HEK293 (cell line): ENCODE measurements around the gene ZCCHC7.

Experiments used
- CTCF ChIA-PET: fragments of 350-600 bp; formaldehyde crosslinking; extraction: SDS; loops from one replicate; lab custom pipeline; 2021; ENCODE audit warnings: antibody characterized with exemption; lab: Yijun Ruan, JAX
- POLR2A ChIA-PET: fragments of 300-600 bp; formaldehyde crosslinking; extraction: SDS; loops from one replicate; lab custom pipeline; 2020; ENCODE audit warnings: antibody characterized with exemption, inconsistent platforms; lab: Yijun Ruan, JAX
- H3K27ac ChIP-seq: fragments of 200-500 bp; sonication (Bioruptor generic); 2 replicates; pipeline ENCODE4 v1.5.1; 2014; ENCODE audit warnings: low read depth, low read length, control low read depth, inconsistent platforms; ENCODE audit errors: extremely low read depth
- H3K36me3 ChIP-seq, 2 experiments: fragments of 200-500 bp in 1 of 2; sonication (Bioruptor generic) in 1 of 2; 1 replicate in 1 of 2; 2 replicates in 1 of 2; pipeline ENCODE4 v1.5.1; 2014 to 2017; ENCODE audit warnings: inconsistent platforms in 2 of 2, low read length in 2 of 2; ENCODE audit not compliant: control insufficient read depth in 2 of 2, insufficient read depth in 1 of 2
- H3K4me1 ChIP-seq: fragments of 200-500 bp; sonication (Bioruptor generic); 2 replicates; pipeline ENCODE4 v1.5.1; 2014; ENCODE audit warnings: mild to moderate bottlenecking, low read length, inconsistent platforms; ENCODE audit not compliant: control insufficient read depth, insufficient read depth
- H3K4me3 ChIP-seq: 2 replicates; pipeline ENCODE4 v1.5.1; 2011; ENCODE audit warnings: low read depth, mild to moderate bottlenecking, control low read depth, low read length, moderate library complexity
- H3K9me3 ChIP-seq: fragments of 200-500 bp; sonication (Bioruptor generic); 2 replicates; pipeline ENCODE4 v1.5.1; 2014; ENCODE audit warnings: low read depth, low read length, inconsistent platforms; ENCODE audit not compliant: control insufficient read depth, insufficient read depth
- BCL11A ChIP-seq: fragments of 450-650 bp; formaldehyde crosslinking; IDR thresholded peaks from 2 replicates; pipeline ENCODE4 v1.5.1; 2016; ENCODE audit warnings: low read depth, missing biosample characterization, missing genetic modification characterization
- CTCF ChIP-seq: fragments of 450-650 bp; formaldehyde crosslinking; IDR thresholded peaks from 2 replicates; pipeline ENCODE4 v1.5.1; 2016; ENCODE audit warnings: missing biosample characterization, missing genetic modification characterization
- HOXD13 ChIP-seq: sonication (generic); formaldehyde crosslinking; IDR thresholded peaks from 2 replicates; pipeline ENCODE4 v1.8.0; 2022; ENCODE audit warnings: missing genetic modification reagents, borderline replicate concordance
- KLF1 ChIP-seq: fragments of 450-650 bp; formaldehyde crosslinking; IDR thresholded peaks from 2 replicates; pipeline ENCODE4 v1.5.1; 2016; ENCODE audit warnings: missing biosample characterization, missing genetic modification characterization
- KLF8 ChIP-seq: fragments of 450-650 bp; formaldehyde crosslinking; IDR thresholded peaks from 2 replicates; pipeline ENCODE4 v1.5.1; 2016; ENCODE audit warnings: missing biosample characterization, missing genetic modification characterization
- MZF1 ChIP-seq: fragments of 450-650 bp; formaldehyde crosslinking; IDR thresholded peaks from 2 replicates; pipeline ENCODE4 v1.5.1; 2017; ENCODE audit warnings: missing biosample characterization, missing genetic modification characterization, borderline replicate concordance
- SETDB1 ChIP-seq: IDR thresholded peaks from one replicate; pipeline ENCODE4 v1.6.1; 2017; ENCODE audit warnings: mild to moderate bottlenecking, low read length, moderate library complexity, mixed read lengths; ENCODE audit not compliant: insufficient read length
- SP3 ChIP-seq: fragments of 450-650 bp; formaldehyde crosslinking; IDR thresholded peaks from 2 replicates; pipeline ENCODE4 v1.5.1; 2016; ENCODE audit warnings: missing biosample characterization, missing genetic modification characterization
- YY1 ChIP-seq: fragments of 450-650 bp; formaldehyde crosslinking; IDR thresholded peaks from 2 replicates; pipeline ENCODE4 v1.5.1; 2018; ENCODE audit warnings: missing biosample characterization, missing genetic modification characterization
- ZNF114 ChIP-seq: fragments of 450-650 bp; formaldehyde crosslinking; IDR thresholded peaks from 2 replicates; pipeline ENCODE4 v1.5.0; 2017; ENCODE audit warnings: missing biosample characterization, missing genetic modification characterization
- ZNF146 ChIP-seq: fragments of 450-650 bp; formaldehyde crosslinking; IDR thresholded peaks from 2 replicates; pipeline ENCODE4 v1.5.1; 2016; ENCODE audit warnings: missing biosample characterization, missing genetic modification characterization
- ZNF423 ChIP-seq: fragments of 450-650 bp; formaldehyde crosslinking; IDR thresholded peaks from 2 replicates; pipeline ENCODE4 v1.5.1; 2016; ENCODE audit warnings: missing biosample characterization, missing genetic modification characterization
- ZNF555 ChIP-seq: fragments of 450-650 bp; formaldehyde crosslinking; conservative IDR thresholded peaks from 2 replicates; pipeline ENCODE4 v1.5.1; 2017; ENCODE audit warnings: missing biosample characterization, mild to moderate bottlenecking, missing genetic modification characterization, inconsistent platforms
- ZNF560 ChIP-seq: fragments of 450-650 bp; formaldehyde crosslinking; IDR thresholded peaks from 2 replicates; pipeline ENCODE4 v1.5.1; 2017; ENCODE audit warnings: missing biosample characterization, missing genetic modification characterization, borderline replicate concordance
- ZNF629 ChIP-seq: fragments of 450-650 bp; formaldehyde crosslinking; IDR thresholded peaks from 2 replicates; pipeline ENCODE4 v1.5.1; 2017; ENCODE audit warnings: missing biosample characterization, missing genetic modification characterization
- ZNF677 ChIP-seq: fragments of 450-650 bp; IDR thresholded peaks from 2 replicates; pipeline ENCODE4 v1.5.0; 2018; ENCODE audit warnings: missing biosample characterization, mild to moderate bottlenecking, missing genetic modification characterization, moderate library complexity
- ZNF692 ChIP-seq: fragments of 450-650 bp; formaldehyde crosslinking; IDR thresholded peaks from 2 replicates; pipeline ENCODE4 v1.5.1; 2016; ENCODE audit warnings: missing biosample characterization, missing genetic modification characterization
- ZSCAN5A ChIP-seq: fragments of 450-650 bp; formaldehyde crosslinking; IDR thresholded peaks from 2 replicates; pipeline ENCODE4 v1.5.1; 2016; ENCODE audit warnings: missing biosample characterization, missing genetic modification characterization
- TF ChIP-seq, protein P1 (sequence below): IDR thresholded peaks from 2 replicates; pipeline ENCODE4 v1.6.1; 2011; ENCODE audit warnings: mild to moderate bottlenecking, low read depth, low read length, borderline replicate concordance
- TF ChIP-seq, protein P2 (sequence below): fragments of 450-650 bp; formaldehyde crosslinking; IDR thresholded peaks from 2 replicates; pipeline ENCODE4 v1.5.1; 2016; ENCODE audit warnings: missing biosample characterization, missing genetic modification characterization

Gene ZCCHC7

DNA sequence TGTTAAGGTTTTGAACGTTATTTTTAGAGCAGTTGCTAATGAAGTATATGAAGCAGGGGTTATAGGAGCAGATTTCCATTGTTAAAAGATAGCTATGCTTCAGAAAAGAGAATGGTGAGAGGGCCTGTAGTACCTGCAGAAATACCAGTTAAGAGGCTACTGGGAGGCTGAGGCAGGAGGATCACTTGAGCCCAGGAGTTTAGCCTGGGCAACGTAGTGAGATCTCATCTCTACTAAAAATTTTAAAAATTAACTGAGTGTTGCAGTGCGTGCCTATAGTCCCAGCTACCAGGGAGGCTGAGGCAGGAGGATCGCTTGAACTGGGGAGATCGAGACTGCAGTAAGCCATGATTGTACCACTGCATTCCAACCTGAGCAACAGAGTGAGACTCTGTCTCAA is 148.8 kb downstream of the ZCCHC7 start:
- Histone ChIP-seq H3K4me3 (no peak overlapping the region), H3K9me3 (no peaks in the 10 kb centered on the region), H3K27ac (no peak overlapping the region), H3K4me1 (peaks cover 2% of the 10 kb centered on the region; the same call in 1 of the 2 replicates), H3K36me3 (no peaks in the 10 kb centered on the region)
- CTCF ChIA-PET: no interaction called here
- POLR2A ChIA-PET: no interaction called here
- no peak for TF ChIP-seq KLF8 (tag by site-specific recombination)
- no peak for TF ChIP-seq ZNF114 (tag by site-specific recombination)
- no peak for TF ChIP-seq YY1

- CTCF ChIA-PET: no interaction called here
- no peak overlapping the region for H3K4me3 ChIP-seq
- TF ChIP-seq SETDB1: no peak
- no peak for TF ChIP-seq KLF1 (tag by site-specific recombination)
- no peak for TF ChIP-seq ZNF629 (tag by site-specific recombination)
- TF ChIP-seq, all 188 proteins: peak for 0
- Histone ChIP-seq H3K36me3 (no peaks in the 10 kb centered on the region), H3K4me1 (no peaks in the 10 kb centered on the region), H3K9me3 (no peaks in the 10 kb centered on the region), H3K27ac (no peak overlapping the region)
- POLR2A ChIA-PET: no interaction called here
Measured at GRCh38 chr9:37271679-37272078, 151.3 kb downstream of the ZCCHC7 start.

GRCh38 chr9:37273595-37273994 is 153.2 kb downstream of the ZCCHC7 start:
- no peaks in the 10 kb centered on the region for H3K9me3 ChIP-seq
- H3K36me3 ChIP-seq: no peaks in the 10 kb centered on the region
- ChIA-PET POLR2A (no interaction called here), CTCF (interaction anchor here (0.9 kb wide), 1 partner anchor 15 kb away, joined by 4 read pairs; no protein-coding TSS in a partner anchor)
- no peaks in the 10 kb centered on the region for H3K4me1 ChIP-seq
- H3K4me3 ChIP-seq: no peak overlapping the region
- no peak overlapping the region for H3K27ac ChIP-seq
- TF ChIP-seq MZF1 (tag by site-specific recombination): no peak
- TF ChIP-seq ZNF692 (tag by site-specific recombination): no peak
- no peak for TF ChIP-seq ZNF560 (tag by site-specific recombination)
- TF ChIP-seq, protein P1, sequence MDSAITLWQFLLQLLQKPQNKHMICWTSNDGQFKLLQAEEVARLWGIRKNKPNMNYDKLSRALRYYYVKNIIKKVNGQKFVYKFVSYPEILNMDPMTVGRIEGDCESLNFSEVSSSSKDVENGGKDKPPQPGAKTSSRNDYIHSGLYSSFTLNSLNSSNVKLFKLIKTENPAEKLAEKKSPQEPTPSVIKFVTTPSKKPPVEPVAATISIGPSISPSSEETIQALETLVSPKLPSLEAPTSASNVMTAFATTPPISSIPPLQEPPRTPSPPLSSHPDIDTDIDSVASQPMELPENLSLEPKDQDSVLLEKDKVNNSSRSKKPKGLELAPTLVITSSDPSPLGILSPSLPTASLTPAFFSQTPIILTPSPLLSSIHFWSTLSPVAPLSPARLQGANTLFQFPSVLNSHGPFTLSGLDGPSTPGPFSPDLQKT: no peak
- no peak for TF ChIP-seq ZNF146 (tag by site-specific recombination)
- no peak for TF ChIP-seq SP3
- TF ChIP-seq BCL11A (tag by site-specific recombination): no peak
- TF ChIP-seq, all 188 proteins: peak for 0

DNA sequence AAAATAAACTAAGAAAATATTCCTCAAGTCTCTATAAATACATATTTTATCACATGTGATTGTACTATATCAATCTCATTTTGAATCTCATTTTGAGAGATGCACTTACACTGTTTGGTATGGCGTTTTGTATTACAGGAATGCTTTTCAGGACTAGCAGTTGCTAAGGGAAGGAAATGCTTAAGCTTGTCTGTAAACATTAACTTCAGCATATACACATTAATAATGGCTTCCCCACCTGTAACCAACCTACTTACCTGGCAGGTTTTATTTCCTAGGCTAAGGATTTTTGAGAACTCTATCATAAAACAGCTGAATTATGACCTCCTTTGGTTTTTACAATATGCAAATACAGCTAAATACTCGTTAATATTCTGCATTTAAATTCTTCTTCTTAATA is 161.2 kb downstream of the ZCCHC7 start:
- Histone ChIP-seq H3K27ac (no peak overlapping the region), H3K36me3 (no peaks in the 10 kb centered on the region), H3K4me1 (no peaks in the 10 kb centered on the region), H3K9me3 (no peaks in the 10 kb centered on the region), H3K4me3 (no peak overlapping the region)
- POLR2A ChIA-PET: no interaction called here
- TF ChIP-seq ZSCAN5A (tag by site-specific recombination): no peak
- no peak for TF ChIP-seq ZNF555
- no peak for TF ChIP-seq ZNF677 (tag by site-specific recombination)
- TF ChIP-seq, protein P2, sequence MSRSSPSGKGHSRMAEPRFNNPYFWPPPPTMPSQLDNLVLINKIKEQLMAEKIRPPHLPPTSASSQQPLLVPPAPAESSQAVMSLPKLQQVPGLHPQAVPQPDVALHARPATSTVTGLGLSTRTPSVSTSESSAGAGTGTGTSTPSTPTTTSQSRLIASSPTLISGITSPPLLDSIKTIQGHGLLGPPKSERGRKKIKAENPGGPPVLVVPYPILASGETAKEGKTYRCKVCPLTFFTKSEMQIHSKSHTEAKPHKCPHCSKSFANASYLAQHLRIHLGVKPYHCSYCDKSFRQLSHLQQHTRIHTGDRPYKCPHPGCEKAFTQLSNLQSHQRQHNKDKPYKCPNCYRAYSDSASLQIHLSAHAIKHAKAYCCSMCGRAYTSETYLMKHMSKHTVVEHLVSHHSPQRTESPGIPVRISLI (tag by site-specific recombination): no peak
- no peak for TF ChIP-seq CTCF
- TF ChIP-seq ZNF423 (tag by site-specific recombination): no peak
- no peak for TF ChIP-seq HOXD13 (CRISPR knock-in tag)
- CTCF ChIA-PET: no interaction called here
